Adrenal gland (tissue), 12 donors: ENCODE measurements around the gene VEGFB. TPM values are rescaled to one million over a fixed set of nuclear protein-coding genes. Genes with fewer than 3 reads are reported as not detected.

Experiments
- DNase-seq, 7 donors: peaks; one replicate each; pipeline ENCODE4 v3.0.0-alpha.2; 2019 to 2020
- H3K27ac ChIP-seq, 5 donors: fragments of 200-600 bp; sonication (generic) in 4 of 5; 1 replicate in 3 of 5; 2 replicates in 2 of 5; pipeline versions ENCODE4 v1.5.1 to v1.8.0; 2016 to 2020; ENCODE audit warnings: mild to moderate bottlenecking in 1 of 5
- H3K27me3 ChIP-seq: fragments of 200-600 bp; 2 replicates; pipeline ENCODE4 v1.8.0; 2021
- H3K36me3 ChIP-seq, 2 donors: fragments of 200-600 bp; replicated peaks in 1 of 2; 1 replicate in 1 of 2; 2 replicates in 1 of 2; pipeline versions ENCODE4 v1.5.1 to v1.8.0; 2018 to 2022
- H3K4me1 ChIP-seq, 2 donors: fragments of 200-600 bp; replicated peaks in 1 of 2; 1 replicate in 1 of 2; 2 replicates in 1 of 2; pipeline versions ENCODE4 v1.5.1 to v1.8.0; 2018 to 2021
- H3K4me3 ChIP-seq, 4 donors: fragments of 200-600 bp; sonication (generic) in 3 of 4; one replicate each; pipeline ENCODE4 v1.5.1; 2016 to 2018
- H3K9me3 ChIP-seq, 3 donors: fragments of 200-600 bp; sonication (generic) in 1 of 3; replicated peaks in 1 of 3; 1 replicate in 2 of 3; 2 replicates in 1 of 3; pipeline versions ENCODE4 v1.5.1 to v1.8.0; 2016 to 2021
- CTCF ChIP-seq, 6 experiments: fragments of 450-650 bp in 4 of 6; fragments of 200-600 bp in 2 of 6; sonication (generic) in 1 of 6; IDR thresholded peaks; 1 replicate in 5 of 6; 2 replicates in 1 of 6; pipeline versions ENCODE4 v1.5.1 to v1.8.0; 2016 to 2021; ENCODE audit warnings: antibody characterized with exemption in 6 of 6, mild to moderate bottlenecking in 2 of 6, moderate library complexity in 1 of 6
- POLR2A ChIP-seq, 2 donors: fragments of 450-650 bp; IDR thresholded peaks; one replicate each; pipeline ENCODE4 v1.6.1; 2017; ENCODE audit warnings: antibody characterized with exemption in 2 of 2, mild to moderate bottlenecking in 2 of 2, moderate library complexity in 1 of 2
- WGBS, 4 donors: extraction: QIAGEN DNeasy Blood & Tissue Kit in 2 of 4; methylation state at CpG; one replicate each; pipeline versions ENCODE4 v1.1.5 to v1.1.7; 2013 to 2017; 5-methylcytosine and 5-hydroxymethylcytosine counted together
- intact Hi-C, 2 donors: fragments of 100-400 bp; cut with DNase I; formaldehyde crosslinking; loops; one replicate each; pipeline versions ENCODE4 v1.14.1 to v1.15.0; 2022 to 2023
- polyA plus RNA-seq, 3 donors: library from polyadenylated mRNA; stranded (reverse); fragments of 200-250 nt in 2 of 3; fragments of 350-450 nt in 1 of 3; fragmentation: Illumina TruSeq in 1 of 3; extraction: RNeasy Lipid Tissue Mini Kit (QIAGEN cat#74804) in 1 of 3; gene quantifications; one replicate each; pipeline ENCODE4 v1.2.3, GENCODE V29; 2013 to 2014
- total RNA-seq, 9 donors: library from RNA; depleted of rRNA in 4 of 9; stranded (reverse); fragments of >200 nt in 4 of 9; fragments of 120-200 nt in 1 of 9; fragmentation: NEBNext Ultra II Directional in 1 of 9; extraction: Animal tissue kit (Norgen Biotek cat#: 25700) in 1 of 9; gene quantifications; one replicate each; pipeline versions ENCODE4 v1.1.0 to v1.2.4, GENCODE V29; 2013 to 2023
- donor health status: healthy with polysubstance abuse.
- donor health status: Bipolar disorder and iron deficiency.
- donor health status: DM: yes; HTN: yes; CAD: no.
- donor health status: DM: no; HTN: no; CAD: no.
- donor health status: DM: no; HTN: no; CAD: no.
- donor health status: DM: yes; HTN: yes; CAD: no.

The VEGFB gene
- total and polyA plus RNA-seq, 12 donors = 36.0 to 185 (median 134) TPM

- Histone ChIP-seq H3K4me3 (peak within 1 kb of the TSS; percentile 17 to 93 (median 75)), H3K27ac (peak within 1 kb of the TSS; percentile 77 to 94 (median 87)), H3K36me3 (peaks cover 0 to 3% of the 10 kb centered on the region in 2 donors), H3K4me1 (peaks cover 15 to 19% of the 10 kb centered on the region in 2 donors), H3K27me3 (no peaks in the 10 kb centered on the region), H3K9me3 (no peaks in the 10 kb centered on the region)
- intact Hi-C loops = no loop called here
- peak; percentile 78 to 88 (median 84) for DNase-seq
- WGBS, 4 donors = 1% methylated on average over 23 to 102 of the region's 102 CpGs; no CpG with 5 or more reads in 1 of the 4 donors
- TF ChIP-seq CTCF (IDR thresholded peaks at IDR 0.05) (peak in 1 of 6 experiments; percentile 6), POLR2A (IDR thresholded peaks at IDR 0.05) (peak in 1 of 2 donors; percentile 44)
Observed at GRCh38 chr11:64284962-64285884, 50.8 kb downstream of the VEGFB start, which contains the start of gene GPR137. GPR137 (plus strand) TSS chr11:64285848; CDS start chr11:64286525, 677 bp downstream.

- peaks cover 15 to 19% of the 10 kb centered on the region in 2 donors for H3K4me1 ChIP-seq
- peaks cover 0 to 3% of the 10 kb centered on the region in 2 donors for H3K36me3 ChIP-seq
- peaks cover 7% of the 10 kb centered on the region for H3K27me3 ChIP-seq
- TF ChIP-seq POLR2A (IDR thresholded peaks at IDR 0.05) (no peak), CTCF (IDR thresholded peaks at IDR 0.05) (no peak)
- no peaks in the 10 kb centered on the region for H3K9me3 ChIP-seq
- intact Hi-C loops = no loop called here
- H3K4me3 ChIP-seq = peak overlapping the region in 2 of 4 donors; percentile 86 to 93
- WGBS, 4 donors = 24 to 53% (median 34%) methylated on average over 15 to 37 of the region's 40 CpGs
- DNase-seq = peak in 4 of 7 donors; percentile 36 to 62 (median 46)
- H3K27ac ChIP-seq = peak overlapping the region in 3 of 5 donors; percentile 77 to 94 (median 93)
Observed at GRCh38 chr11:64285885-64286800, 51.8 kb downstream of the VEGFB start.

GRCh38 chr11:64286801-64287159 lies 52.4 kb downstream of the VEGFB start:
- DNase-seq = no peak
- Histone ChIP-seq H3K4me1 (peaks cover 15 to 21% of the 10 kb centered on the region in 2 donors), H3K27ac (no peak overlapping the region), H3K36me3 (peaks cover 0 to 3% of the 10 kb centered on the region in 2 donors), H3K27me3 (peaks cover 13% of the 10 kb centered on the region), H3K9me3 (no peaks in the 10 kb centered on the region), H3K4me3 (no peak overlapping the region)
- no peak for TF ChIP-seq CTCF (IDR thresholded peaks at IDR 0.05)
- no peak for TF ChIP-seq POLR2A (IDR thresholded peaks at IDR 0.05)
- intact Hi-C loops = no loop called here
- WGBS, 4 donors = 53 to 73% (median 61%) methylated on average over 9 of the region's 9 CpGs
